Fibroblast of gingiva (primary cell): ENCODE measurements around the gene PRSS1.

Experiments
- DNase-seq: peaks from one replicate; pipeline ENCODE4 v3.0.0-alpha.2; 2011; ENCODE audit warnings: low read depth

Gene PRSS1

GRCh38 chr7:142795339-142795863 is 46.1 kb downstream of the PRSS1 start:
- no peak for DNase-seq

DNA sequence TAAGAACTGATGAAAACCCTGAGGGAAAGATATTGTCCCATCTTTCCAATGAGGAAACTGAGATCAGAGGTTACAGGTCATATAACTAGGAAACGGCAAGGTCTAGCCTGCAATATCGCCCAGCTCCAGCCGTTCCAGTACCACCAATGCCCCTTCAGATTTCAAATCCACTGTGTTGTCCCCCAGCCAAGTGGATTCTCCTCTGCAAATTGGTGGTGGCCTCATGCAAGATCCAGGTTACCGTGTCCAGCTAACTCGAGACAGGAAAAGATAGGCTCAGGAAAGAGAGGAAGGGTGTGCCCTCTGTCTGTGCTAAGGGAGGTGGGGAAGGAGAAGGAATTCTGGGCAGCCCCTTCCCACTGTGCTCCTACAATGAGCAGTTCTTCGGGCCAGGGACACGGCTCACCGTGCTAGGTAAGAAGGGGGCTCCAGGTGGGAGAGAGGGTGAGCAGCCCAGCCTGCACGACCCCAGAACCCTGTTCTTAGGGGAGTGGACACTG is 46.8 kb downstream of the PRSS1 start:
- no peak for DNase-seq

DNA sequence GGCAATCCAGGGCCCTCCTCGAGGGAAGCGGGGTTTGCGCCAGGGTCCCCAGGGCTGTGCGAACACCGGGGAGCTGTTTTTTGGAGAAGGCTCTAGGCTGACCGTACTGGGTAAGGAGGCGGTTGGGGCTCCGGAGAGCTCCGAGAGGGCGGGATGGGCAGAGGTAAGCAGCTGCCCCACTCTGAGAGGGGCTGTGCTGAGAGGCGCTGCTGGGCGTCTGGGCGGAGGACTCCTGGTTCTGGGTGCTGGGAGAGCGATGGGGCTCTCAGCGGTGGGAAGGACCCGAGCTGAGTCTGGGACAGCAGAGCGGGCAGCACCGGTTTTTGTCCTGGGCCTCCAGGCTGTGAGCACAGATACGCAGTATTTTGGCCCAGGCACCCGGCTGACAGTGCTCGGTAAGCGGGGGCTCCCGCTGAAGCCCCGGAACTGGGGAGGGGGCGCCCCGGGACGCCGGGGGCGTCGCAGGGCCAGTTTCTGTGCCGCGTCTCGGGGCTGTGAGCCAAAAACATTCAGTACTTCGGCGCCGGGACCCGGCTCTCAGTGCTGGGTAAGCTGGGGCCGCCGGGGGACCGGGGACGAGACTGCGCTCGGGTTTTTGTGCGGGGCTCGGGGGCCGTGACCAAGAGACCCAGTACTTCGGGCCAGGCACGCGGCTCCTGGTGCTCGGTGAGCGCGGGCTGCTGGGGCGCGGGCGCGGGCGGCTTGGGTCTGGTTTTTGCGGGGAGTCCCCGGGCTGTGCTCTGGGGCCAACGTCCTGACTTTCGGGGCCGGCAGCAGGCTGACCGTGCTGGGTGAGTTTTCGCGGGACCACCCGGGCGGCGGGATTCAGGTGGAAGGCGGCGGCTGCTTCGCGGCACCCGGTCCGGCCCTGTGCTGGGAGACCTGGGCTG is 47.5 kb downstream of the PRSS1 start:
- DNase-seq = no peak

- DNase-seq = no peak
Measured at GRCh38 chr7:142797391-142798377, 48.4 kb downstream of the PRSS1 start.

DNA sequence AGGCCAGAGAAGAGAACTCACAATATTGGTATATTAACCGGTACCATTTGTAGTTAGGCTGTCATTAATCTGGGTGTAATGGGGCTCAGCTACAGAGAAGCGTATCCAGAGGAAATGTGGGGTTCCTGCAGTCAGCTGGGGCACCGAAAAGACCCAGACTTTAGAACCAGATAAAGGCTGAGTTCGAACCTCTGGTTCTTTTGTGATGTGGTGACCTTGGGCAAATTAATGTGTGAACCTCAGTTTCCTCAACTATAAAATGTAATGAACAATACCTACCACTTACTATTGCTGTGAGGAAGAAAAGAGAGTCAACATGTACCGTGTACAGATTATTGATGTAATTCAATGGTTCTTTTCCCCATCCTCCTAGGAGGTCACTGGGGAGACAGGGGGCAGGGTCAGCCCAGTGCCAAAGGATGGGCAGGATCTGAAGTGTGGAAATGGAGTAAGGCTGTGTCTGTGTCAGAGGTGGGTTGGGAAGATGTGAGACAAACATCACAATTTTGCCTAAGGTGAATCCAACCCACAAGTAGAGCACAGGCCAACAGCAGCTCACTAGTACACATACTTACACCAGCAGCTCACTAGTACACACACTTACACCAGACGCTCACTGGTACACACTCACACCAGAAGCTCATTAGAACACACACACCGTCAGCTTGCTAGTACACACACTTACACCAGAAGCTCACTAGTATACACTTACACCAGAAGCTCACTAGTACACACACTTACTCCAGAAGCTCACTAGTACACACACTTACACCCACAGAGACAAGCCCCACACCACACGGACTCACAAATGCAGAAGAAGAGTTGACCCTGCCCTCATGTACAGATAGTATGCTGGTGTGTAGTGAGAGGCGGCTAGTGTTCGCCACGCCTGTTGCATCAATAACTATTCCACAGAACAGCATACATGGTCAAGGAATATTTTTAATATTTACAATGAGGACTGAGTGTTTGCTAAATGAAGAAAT is 49.5 kb downstream of the PRSS1 start:
- DNase-seq = no peak

DNA sequence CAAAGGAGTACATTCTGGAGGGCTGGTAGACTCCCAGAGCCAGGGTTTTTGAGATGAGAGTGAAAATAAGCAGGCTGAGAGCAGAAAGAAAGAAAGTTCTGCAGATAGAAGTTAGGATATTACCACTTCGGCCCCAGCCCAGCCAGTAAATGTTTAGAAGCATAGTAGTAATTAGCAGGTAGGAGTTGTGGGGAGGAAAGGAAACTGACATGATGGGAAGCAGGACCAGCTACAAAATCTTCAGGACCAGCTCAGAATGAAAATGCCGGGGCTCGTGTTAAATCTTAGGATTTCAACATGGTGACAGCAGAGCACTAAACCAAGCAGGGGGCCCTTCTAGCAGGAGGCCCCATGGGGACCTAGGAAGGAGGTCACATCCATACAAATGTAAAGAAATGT is 50.2 kb downstream of the PRSS1 start:
- DNase-seq = no peak

DNA sequence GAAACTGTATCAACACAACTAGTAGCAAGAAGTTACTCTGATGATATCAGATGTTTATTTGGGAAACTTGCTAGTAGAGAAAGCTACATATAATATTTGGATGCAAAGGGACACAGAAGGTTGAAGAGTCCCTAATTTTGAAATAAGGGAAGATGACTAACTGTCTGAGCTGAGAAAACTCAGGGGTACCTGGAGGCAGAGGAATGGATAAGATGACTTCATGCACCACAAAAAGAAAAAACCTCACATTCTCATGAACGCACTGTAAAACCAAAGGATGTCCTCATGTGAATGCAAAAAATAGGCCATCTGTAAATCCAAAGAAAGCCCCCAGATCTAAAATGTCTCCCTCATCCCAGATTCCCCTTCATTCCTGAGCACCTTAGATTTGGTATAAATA is 50.8 kb downstream of the PRSS1 start:
- DNase-seq = no peak

DNA sequence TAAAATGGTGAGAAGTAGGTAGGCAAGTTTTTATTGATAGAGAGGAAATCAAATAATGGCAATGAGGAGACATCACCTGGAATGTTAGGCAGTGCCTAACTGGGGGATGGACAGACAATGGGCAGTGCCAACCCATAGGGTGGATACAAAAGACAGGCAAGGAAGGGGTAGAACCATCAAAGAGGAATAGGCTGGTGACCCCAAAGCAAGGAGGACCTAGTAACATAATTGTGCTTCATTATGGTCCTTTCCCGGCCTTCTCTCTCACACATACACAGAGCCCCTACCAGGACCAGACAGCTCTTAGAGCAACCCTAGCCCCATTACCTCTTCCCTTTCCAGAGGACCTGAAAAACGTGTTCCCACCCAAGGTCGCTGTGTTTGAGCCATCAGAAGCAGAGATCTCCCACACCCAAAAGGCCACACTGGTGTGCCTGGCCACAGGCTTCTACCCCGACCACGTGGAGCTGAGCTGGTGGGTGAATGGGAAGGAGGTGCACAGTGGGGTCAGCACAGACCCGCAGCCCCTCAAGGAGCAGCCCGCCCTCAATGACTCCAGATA is 51.5 kb downstream of the PRSS1 start:
- no peak for DNase-seq

GRCh38 chr7:142801601-142802295 is 52.5 kb downstream of the PRSS1 start:
- DNase-seq = no peak

GRCh38 chr7:142802301-142802700 is 53.0 kb downstream of the PRSS1 start:
- DNase-seq = no peak
